DOHH2 (cell line): Measurements from ENCODE around the gene KCTD21.

Source experiments
- CTCF ChIP-seq: fragments of 200-600 bp; sonication (generic); IDR thresholded peaks from one replicate; pipeline ENCODE4 v1.5.1; 2014; ENCODE audit warnings: antibody characterized with exemption, mild to moderate bottlenecking, low read depth, low read length; ENCODE audit not compliant: poor library complexity, severe bottlenecking
- EZH2phosphoT487 ChIP-seq: fragments of 200-600 bp; sonication (generic); IDR thresholded peaks from 2 replicates; pipeline ENCODE4 v1.6.1; 2017; ENCODE audit warnings: borderline replicate concordance, mild to moderate bottlenecking, antibody characterized with exemption, low read length, moderate library complexity, mixed read lengths

- TF ChIP-seq CTCF (no peak), EZH2phosphoT487 (no peak)
These were observed 33.2 kb upstream of the KCTD21 start for GRCh38 chr11:78221396-78222315.
